Ramos (cell line): ENCODE data around the gene SALL1.

Experiments used
- in situ Hi-C: fragments of 300-500 bp; cut with MboI; formaldehyde crosslinking; loops from one replicate; pipeline ENCODE4 v1.14.3; 2022; ENCODE audit warnings: low sequenced_read_pairs; ENCODE audit not compliant: unreplicated experiment

SALL1 gene

DNA sequence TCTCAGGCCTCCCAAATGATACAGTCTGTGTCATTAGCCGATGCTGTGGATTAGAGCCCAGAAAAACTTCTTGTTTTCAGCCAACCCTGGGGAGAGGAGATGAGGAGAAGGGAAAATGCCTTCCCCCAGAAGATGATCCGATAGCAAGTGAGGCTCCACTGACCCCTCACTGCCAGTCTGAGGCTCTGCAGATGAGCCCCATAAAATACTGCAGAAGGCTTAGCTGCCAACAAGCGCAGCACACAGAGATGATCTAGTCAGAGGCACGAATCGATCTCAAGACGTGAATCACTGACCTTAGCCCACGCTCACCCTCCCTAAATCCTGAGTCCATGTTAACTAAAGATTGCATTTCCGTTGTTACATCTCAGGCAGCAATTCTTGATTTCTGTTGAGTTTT lies 31.5 kb downstream of the SALL1 start:
- in situ Hi-C loops: no loop called here

- in situ Hi-C loops: no loop called here
These were observed 34.7 kb downstream of the SALL1 start for GRCh38 chr16:51116353-51116752.

DNA sequence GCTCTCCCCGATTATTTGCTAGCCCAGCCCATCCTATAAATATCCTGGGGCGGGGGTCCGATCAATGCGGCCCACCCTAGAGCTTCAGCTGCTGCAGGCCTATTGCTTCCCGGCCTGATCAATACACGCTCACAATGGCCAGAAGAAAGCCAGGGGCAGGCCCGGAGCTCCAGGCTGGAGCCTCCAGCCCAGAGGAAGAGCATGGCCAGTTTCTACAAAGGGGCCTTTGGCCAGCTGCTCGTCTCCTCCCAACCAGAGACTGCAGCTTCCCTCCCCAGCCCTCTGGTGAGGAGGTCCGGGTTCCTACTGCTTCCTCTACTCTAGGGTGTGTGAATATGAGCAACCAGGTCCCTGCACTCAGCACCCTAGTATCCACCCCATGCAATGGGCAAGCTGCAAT lies 36.7 kb downstream of the SALL1 start:
- in situ Hi-C loops: no loop called here

DNA sequence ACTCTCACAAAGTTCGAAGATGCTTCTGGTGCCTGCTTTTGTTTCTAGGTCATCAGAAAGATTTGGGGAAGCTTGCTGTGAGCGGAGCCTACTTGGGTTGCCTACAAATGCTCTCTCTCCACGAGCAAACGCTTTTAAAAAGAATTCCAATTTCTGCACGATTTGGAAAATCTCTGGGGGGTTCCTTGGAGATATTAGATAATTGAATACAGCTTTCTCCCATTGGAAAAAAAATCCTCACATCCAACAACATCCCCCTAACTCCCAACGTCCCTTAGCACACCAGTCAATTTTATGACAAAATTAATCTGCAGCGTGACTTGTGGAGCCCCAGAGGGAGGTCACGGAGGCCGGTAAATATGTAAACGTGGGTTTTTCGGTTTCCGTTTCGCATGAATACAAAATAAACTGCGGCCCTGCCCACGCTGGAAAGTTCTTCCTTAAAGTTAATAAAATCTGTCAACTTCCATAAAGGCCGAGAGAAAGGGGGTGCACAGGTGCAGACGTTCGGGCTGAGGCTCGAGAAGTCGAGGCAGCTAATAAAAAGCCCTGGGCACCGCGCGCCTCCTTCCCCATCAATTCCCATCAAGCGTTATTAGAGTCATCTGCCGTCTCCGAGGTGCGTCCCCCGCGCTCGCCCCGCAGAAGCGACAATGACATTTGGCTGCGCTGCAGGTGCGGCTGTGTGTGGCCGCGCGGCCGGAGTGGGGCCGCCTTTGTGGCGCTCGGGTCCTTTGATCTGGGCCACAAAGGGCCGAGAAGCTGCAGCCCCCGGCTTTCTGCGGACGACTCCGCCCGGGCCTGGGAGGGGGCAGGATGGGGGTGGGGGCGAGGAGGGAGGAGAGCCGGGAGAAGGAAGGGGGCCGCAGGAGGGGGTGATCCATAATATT lies 37.6 kb downstream of the SALL1 start:
- in situ Hi-C loops: no loop called here

GRCh38 chr16:51112323-51112722 lies 38.7 kb downstream of the SALL1 start:
- in situ Hi-C loops: no loop called here

GRCh38 chr16:51111759-51112158 lies 39.3 kb downstream of the SALL1 start:
- in situ Hi-C loops: no loop called here

GRCh38 chr16:51110700-51111157 lies 40.3 kb downstream of the SALL1 start:
- in situ Hi-C loops: no loop called here

DNA sequence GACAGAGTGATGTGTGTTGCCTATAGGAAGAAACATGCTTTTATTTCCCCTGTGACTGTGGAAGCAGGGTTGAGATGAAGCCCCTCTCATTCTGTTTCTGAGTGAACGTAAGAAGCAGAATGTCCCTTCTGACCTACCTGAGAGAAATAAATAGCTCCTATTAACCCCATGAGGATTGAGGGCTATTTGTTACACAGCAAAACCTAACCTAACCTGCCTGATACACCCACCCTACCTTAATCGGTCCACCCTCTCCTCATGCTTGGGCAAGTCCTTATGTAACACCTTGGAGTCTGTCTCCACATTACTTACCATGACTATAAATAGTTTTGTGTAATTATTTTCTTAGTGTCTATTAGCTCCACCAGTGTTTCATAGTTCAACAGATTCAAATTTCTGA lies 41.9 kb downstream of the SALL1 start:
- in situ Hi-C loops: no loop called here

- in situ Hi-C loops: no loop called here
These were observed 43.3 kb downstream of the SALL1 start for GRCh38 chr16:51107742-51108141.

- in situ Hi-C loops: no loop called here
These were observed 44.5 kb downstream of the SALL1 start for GRCh38 chr16:51106535-51106934.

DNA sequence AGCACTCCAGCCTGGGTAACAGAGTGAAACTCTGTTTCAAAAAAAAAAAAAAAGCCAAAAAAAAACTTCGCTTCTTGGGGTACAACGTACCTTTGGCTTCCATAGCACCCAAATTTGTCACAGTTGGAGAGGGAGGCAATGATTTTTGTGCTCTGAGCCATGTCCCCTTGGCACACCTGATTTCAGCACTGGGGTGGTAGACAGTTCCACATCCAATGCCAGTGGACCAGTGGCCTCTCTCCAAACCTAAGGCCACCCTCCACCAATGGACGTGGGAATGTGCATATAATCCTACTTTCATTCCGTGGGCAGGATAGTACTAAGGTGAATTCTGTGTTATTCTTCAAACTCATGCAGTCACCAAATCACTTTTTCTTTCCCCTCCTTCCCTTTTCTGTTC lies 47.5 kb downstream of the SALL1 start:
- in situ Hi-C loops: no loop called here

DNA sequence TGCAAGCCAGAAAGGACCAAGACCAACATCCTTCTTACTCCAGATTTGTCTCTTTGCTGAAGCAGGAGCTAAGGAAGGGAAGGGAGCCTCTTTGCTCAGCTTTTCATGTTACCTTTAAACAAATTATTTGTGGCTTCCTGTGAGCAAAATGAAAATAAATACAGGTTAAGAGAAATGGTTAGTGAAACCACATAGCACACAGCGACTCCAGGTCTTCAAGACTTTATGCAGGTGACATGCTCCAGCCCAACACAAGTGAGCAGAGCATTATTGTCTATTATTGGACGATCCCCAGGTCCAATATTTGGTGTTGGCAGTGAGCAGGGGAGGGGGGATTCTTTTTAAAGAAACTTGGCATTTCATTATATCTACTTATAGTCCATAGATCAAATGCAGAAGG lies 53.3 kb downstream of the SALL1 start:
- in situ Hi-C loops: loop anchor here (10.0 kb wide), 1 partner anchor 57 kb away; the partner anchor contains the start of gene SALL1

GRCh38 chr16:51095890-51096626 lies 55.0 kb downstream of the SALL1 start:
- in situ Hi-C loops: loop anchor here (10.0 kb wide), 1 partner anchor 59 kb away; the partner anchor contains the start of gene SALL1

- in situ Hi-C loops: loop anchor here (10.0 kb wide), 1 partner anchor 60 kb away; the partner anchor contains the start of gene SALL1
These were observed 55.8 kb downstream of the SALL1 start for GRCh38 chr16:51095084-51095881.

DNA sequence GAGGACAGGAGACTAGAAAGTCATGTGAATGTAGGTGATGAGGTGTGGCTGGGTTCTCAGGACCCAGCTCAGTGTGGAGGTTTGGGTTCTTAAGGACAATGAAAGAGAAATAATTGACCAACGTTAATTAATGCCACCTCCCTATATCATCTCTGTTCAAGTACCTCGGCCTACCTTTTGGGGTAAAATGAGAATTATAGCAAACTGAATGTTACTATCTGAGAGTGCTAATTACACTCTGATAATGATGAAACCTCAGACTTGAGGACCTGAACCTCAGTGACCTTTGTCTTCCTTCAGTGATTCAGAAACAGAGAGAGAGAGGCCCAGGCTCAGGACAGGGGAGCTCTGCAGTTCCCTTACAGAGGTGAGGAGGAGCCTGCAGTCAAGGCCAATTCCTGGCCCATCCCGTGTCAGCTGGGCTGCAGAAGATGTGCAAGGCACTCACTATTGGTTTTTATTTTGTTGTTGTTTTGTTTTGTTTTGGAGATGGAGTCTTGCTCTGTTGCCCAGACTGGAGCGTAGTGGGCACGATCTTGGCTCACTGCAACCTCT lies 57.3 kb downstream of the SALL1 start:
- in situ Hi-C loops: loop anchor here (10.0 kb wide), 1 partner anchor 61 kb away; the partner anchor contains the start of gene SALL1
